Activated CD4-positive, alpha-beta memory T cell treated with anti-CD3 and anti-CD28 coated beads for 36 hours (primary cell): ENCODE measurements around the gene TUBGCP3. TPM values are rescaled to one million over a fixed set of nuclear protein-coding genes. Genes with fewer than 3 reads are reported as not detected.
A peak's percentile ranks its signal among the peaks of the same experiment; 100 is the strongest.
"Not testable (repeated sequence)": the region's sequence is repeated elsewhere in the genome, so short reads cannot be mapped to it uniquely, and the experiment has no call there.

ENCODE experiments used
- CTCF ChIA-PET: fragments of 350-600 bp; sonication (Branson Sonifier 250); formaldehyde crosslinking; loops from one replicate; lab custom pipeline; 2021; ENCODE audit warnings: antibody characterized with exemption, inconsistent platforms; lab: Charles Lee
- POLR2A ChIA-PET: fragments of 350-600 bp; sonication (Branson Sonifier 250); formaldehyde crosslinking; loops from one replicate; lab custom pipeline; 2021; ENCODE audit warnings: antibody characterized with exemption; lab: Charles Lee
- DNase-seq: peaks from one replicate; pipeline ENCODE4 v3.0.0-alpha.2; 2020
- H3K27ac Mint-ChIP-seq: one replicate; pipeline ENCODE4 v1.8.0; 2021; ENCODE audit warnings: mixed read lengths
- H3K27me3 Mint-ChIP-seq: one replicate; pipeline ENCODE4 v1.8.0; 2021; ENCODE audit warnings: mixed read lengths
- H3K36me3 Mint-ChIP-seq: one replicate; pipeline ENCODE4 v1.8.0; 2021; ENCODE audit warnings: mixed read lengths
- H3K4me1 Mint-ChIP-seq: one replicate; pipeline ENCODE4 v1.8.0; 2021; ENCODE audit warnings: low read depth, mixed read lengths
- H3K4me3 Mint-ChIP-seq: one replicate; pipeline ENCODE4 v1.8.0; 2021; ENCODE audit warnings: mild to moderate bottlenecking, mixed read lengths
- H3K9me3 Mint-ChIP-seq: one replicate; pipeline ENCODE4 v1.8.0; 2021; ENCODE audit warnings: mixed read lengths
- intact Hi-C: fragments of 100-400 bp; cut with micrococcal nuclease; formaldehyde crosslinking; loops from one replicate; pipeline ENCODE4 v1.15.1; 2023
- total RNA-seq, 2 experiments: library from RNA; stranded (reverse); gene quantifications; one replicate each; pipeline ENCODE4 v1.2.3, GENCODE V29; 2021

Gene TUBGCP3
- total RNA-seq, result 10 to 100 TPM; 51.7 to 53.7 TPM

- Mint-ChIP-seq H3K27ac (peak within 1 kb of the TSS; percentile 91), H3K27me3 (no peaks in the 10 kb centered on the region), H3K36me3 (peaks cover 2% of the 10 kb centered on the region), H3K4me3 (peak within 1 kb of the TSS; percentile 92), H3K9me3 (no peaks in the 10 kb centered on the region), H3K4me1 (peaks cover 41% of the 10 kb centered on the region)
- CTCF ChIA-PET, result interaction anchor here (1.3 to 2.4 kb wide), 2 partner anchors 18 to 19 kb away, joined by 4 to 12 read pairs; no protein-coding TSS in a partner anchor
- peak; percentile 86 for DNase-seq
- POLR2A ChIA-PET, result interaction anchor here (1.1 to 1.8 kb wide), 2 partner anchors 17 to 101 kb away, joined by 6 to 7 read pairs; no protein-coding TSS in a partner anchor
- intact Hi-C loops, result loop anchor here (1.0 to 10.0 kb wide), 3 partner anchors 18 to 1883 kb away; partner anchors contain the start of genes ATP11A and CARS2
Observed at GRCh38 chr13:112587764-112588489, at the start of gene TUBGCP3. TSS of gene TUBGCP3 (minus strand) at chr13:112588153. CDS start at chr13:112587980, 173 bp downstream.

DNA sequence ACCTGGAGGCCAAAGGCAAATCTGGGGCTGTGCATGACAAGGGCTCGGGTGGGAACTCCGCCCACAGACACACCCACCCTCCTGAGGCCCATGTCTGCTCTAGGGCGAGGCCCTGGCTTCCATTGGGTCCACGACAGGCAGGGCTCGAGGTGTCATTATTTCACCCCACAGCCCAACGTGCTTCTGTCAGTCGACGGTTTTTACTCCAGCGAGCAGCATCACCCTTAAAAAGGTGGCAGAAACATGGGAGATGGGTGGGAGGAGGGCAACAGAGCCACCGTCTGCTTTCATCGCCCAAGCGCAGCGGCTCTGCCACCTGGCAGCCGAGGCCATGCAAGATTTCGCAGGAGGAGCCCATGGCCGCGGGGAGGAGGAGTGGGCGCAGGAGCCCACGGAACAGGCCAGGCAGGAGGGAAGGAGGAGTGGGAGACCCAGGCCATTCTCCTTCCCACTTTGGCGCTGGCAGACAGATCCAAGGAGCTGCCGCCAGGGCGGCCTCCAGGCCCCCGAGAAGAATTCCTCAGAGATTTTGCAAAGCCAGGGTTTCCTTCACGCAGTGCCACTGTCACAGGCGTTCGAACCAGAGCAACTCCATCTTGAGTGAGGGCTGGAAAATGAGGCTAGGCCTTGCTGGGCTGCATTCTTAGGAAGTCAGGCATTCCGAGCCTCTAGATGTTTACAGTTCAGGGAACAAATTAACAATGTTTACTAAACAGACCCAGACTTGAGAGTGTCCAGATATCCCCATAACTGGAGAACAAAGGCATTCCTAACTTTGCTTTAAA, 49.3 kb upstream of the TUBGCP3 start:
- POLR2A ChIA-PET, result no interaction called here
- H3K27me3 Mint-ChIP-seq, result peaks cover 25% of the 10 kb centered on the region
- no peak overlapping the region for H3K27ac Mint-ChIP-seq
- no peak for DNase-seq
- H3K4me1 Mint-ChIP-seq, result peaks cover 5% of the 10 kb centered on the region
- H3K36me3 Mint-ChIP-seq, result no peaks in the 10 kb centered on the region
- intact Hi-C loops, result no loop called here
- H3K4me3 Mint-ChIP-seq, result no peak overlapping the region
- CTCF ChIA-PET, result no interaction called here
- H3K9me3 Mint-ChIP-seq, result no peaks in the 10 kb centered on the region

DNA sequence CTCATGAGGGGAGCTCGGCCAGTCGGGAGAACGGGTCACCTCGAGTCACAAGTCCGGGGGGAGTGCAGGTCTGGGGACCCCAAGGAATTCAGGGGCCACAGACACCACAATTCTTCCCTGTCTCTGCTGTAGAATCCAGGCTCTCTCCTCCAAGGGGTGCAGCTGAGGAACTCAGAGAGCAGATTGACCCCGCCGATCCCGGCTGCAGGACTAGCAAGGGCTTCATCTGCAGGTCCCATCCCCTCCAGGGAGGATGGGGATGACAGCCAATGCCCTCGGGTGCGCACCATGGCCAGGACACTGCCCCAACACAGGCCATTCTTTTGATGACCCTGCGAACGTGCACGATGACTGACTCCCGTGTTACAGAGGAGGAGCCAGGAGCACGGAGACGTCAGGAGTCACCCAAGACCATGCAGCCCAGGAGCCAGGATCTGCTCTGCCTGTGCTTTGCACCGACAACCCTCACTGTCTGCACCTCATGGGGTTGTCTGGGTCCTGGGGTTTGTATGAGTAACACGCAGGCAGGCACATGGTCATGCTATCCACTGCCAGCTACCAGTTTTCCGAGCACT, 48.5 kb upstream of the TUBGCP3 start:
- Mint-ChIP-seq H3K9me3 (no peaks in the 10 kb centered on the region), H3K27me3 (peaks cover 25% of the 10 kb centered on the region), H3K4me3 (no peak overlapping the region), H3K36me3 (no peaks in the 10 kb centered on the region), H3K27ac (no peak overlapping the region), H3K4me1 (peaks cover 5% of the 10 kb centered on the region)
- POLR2A ChIA-PET, result no interaction called here
- no peak for DNase-seq
- CTCF ChIA-PET, result no interaction called here
- intact Hi-C loops, result no loop called here

- no peak overlapping the region for H3K4me3 Mint-ChIP-seq
- H3K9me3 Mint-ChIP-seq, result no peaks in the 10 kb centered on the region
- ChIA-PET CTCF (no interaction called here), POLR2A (no interaction called here)
- H3K36me3 Mint-ChIP-seq, result no peaks in the 10 kb centered on the region
- intact Hi-C loops, result no loop called here
- H3K27ac Mint-ChIP-seq, result no peak overlapping the region
- no peak for DNase-seq
- H3K4me1 Mint-ChIP-seq, result no peaks in the 10 kb centered on the region
- peaks cover 23% of the 10 kb centered on the region for H3K27me3 Mint-ChIP-seq
Observed at GRCh38 chr13:112635323-112635722, 47.4 kb upstream of the TUBGCP3 start.

DNA sequence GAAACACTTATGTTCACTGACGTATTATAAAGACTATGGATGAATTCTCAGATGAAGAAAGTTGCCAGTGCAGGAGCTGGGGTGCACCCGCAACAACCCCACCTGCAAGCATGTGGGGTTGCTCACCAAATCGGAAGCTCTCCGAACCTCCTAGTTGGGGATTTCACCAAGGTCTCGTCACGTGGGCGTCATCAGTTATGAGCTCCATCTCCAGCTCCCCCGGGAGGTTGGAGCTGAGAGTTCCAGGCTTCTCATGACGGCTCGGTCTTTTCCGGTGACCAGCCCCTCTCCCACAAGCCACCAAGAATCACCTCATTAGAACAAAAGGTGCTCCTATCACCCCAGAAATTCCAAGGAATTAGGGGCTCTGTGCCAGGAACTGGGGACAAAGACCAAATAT, 46.1 kb upstream of the TUBGCP3 start:
- Mint-ChIP-seq H3K27ac (no peak overlapping the region), H3K4me3 (no peak overlapping the region), H3K9me3 (no peaks in the 10 kb centered on the region), H3K4me1 (no peaks in the 10 kb centered on the region), H3K27me3 (peaks cover 12% of the 10 kb centered on the region), H3K36me3 (no peaks in the 10 kb centered on the region)
- ChIA-PET CTCF (no interaction called here), POLR2A (no interaction called here)
- intact Hi-C loops, result no loop called here
- no peak for DNase-seq

DNA sequence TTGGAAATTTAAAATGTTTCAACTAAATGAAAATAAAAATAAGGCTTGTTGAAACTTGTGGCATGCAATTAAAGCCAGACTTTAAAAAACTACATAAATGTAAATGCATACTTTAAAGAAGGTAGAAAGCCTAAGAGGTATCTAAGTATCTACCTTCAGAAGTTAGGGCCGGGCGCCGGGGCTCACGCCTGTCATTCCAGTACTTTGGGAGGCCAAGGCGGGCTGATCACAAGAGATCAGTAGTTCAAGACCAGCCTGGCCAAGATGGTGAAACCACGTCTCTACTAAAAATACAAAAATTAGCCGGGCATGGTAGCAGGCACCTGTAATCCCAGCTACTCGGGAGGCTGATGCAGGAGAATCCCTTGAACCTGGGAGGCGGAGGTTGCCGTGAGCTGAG, 42.3 kb upstream of the TUBGCP3 start:
- H3K4me1 Mint-ChIP-seq, H3K27me3 Mint-ChIP-seq, intact Hi-C loops, CTCF ChIA-PET, H3K36me3 Mint-ChIP-seq, POLR2A ChIA-PET, H3K9me3 Mint-ChIP-seq, DNase-seq, H3K27ac Mint-ChIP-seq, H3K4me3 Mint-ChIP-seq: not testable (repeated sequence)

GRCh38 chr13:112629161-112629560, 41.2 kb upstream of the TUBGCP3 start:
- Mint-ChIP-seq H3K4me1 (no peaks in the 10 kb centered on the region), H3K9me3 (no peaks in the 10 kb centered on the region), H3K36me3 (no peaks in the 10 kb centered on the region), H3K27me3 (peaks cover 4% of the 10 kb centered on the region), H3K27ac (no peak overlapping the region), H3K4me3 (no peak overlapping the region)
- ChIA-PET POLR2A (no interaction called here), CTCF (interaction anchor here (1.3 kb wide), 1 partner anchor 12 kb away, joined by 3 read pairs; no protein-coding TSS in a partner anchor)
- DNase-seq, result no peak
- intact Hi-C loops, result no loop called here

GRCh38 chr13:112627613-112628012, 39.7 kb upstream of the TUBGCP3 start:
- DNase-seq, CTCF ChIA-PET, intact Hi-C loops: not testable (repeated sequence)

GRCh38 chr13:112627161-112627560, 39.2 kb upstream of the TUBGCP3 start:
- intact Hi-C loops, result no loop called here
- POLR2A ChIA-PET, result no interaction called here
- Mint-ChIP-seq H3K4me3 (no peak overlapping the region), H3K4me1 (no peaks in the 10 kb centered on the region), H3K9me3 (no peaks in the 10 kb centered on the region), H3K27me3 (peaks cover 6% of the 10 kb centered on the region), H3K36me3 (no peaks in the 10 kb centered on the region), H3K27ac (no peak overlapping the region)
- CTCF ChIA-PET, result no interaction called here
- no peak for DNase-seq

More at GRCh38 chr13:112627613-112628012, 39.7 kb upstream of the TUBGCP3 start:
- H3K4me3 Mint-ChIP-seq, H3K36me3 Mint-ChIP-seq, H3K27ac Mint-ChIP-seq, H3K9me3 Mint-ChIP-seq, POLR2A ChIA-PET, H3K4me1 Mint-ChIP-seq, H3K27me3 Mint-ChIP-seq: not testable (repeated sequence)

DNA sequence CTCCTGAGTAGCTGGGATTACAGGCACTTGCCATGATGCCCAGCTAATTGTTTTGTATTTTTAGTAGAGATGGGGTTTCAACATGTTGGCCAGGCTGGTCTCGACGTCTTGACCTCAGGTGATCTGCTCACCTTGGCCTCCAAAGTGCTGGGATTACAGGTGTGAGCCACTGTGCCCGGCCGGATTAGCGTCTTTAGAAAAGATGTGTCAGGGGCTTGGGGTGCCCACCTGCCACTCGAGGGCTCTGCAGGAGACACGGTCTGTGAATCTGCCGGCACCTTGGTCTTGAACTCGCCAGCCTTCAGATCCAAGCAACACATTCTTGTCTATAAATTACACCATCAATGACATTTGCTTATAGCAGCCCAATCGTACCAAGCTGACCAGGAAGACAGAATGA, 38.8 kb upstream of the TUBGCP3 start:
- ChIA-PET POLR2A (no interaction called here), CTCF (no interaction called here)
- Mint-ChIP-seq H3K36me3 (no peaks in the 10 kb centered on the region), H3K27me3 (peaks cover 6% of the 10 kb centered on the region), H3K4me1 (no peaks in the 10 kb centered on the region), H3K9me3 (no peaks in the 10 kb centered on the region), H3K27ac (no peak overlapping the region), H3K4me3 (no peak overlapping the region)
- no peak for DNase-seq
- intact Hi-C loops, result no loop called here

- no peaks in the 10 kb centered on the region for H3K36me3 Mint-ChIP-seq
- no peak for DNase-seq
- H3K9me3 Mint-ChIP-seq, result no peaks in the 10 kb centered on the region
- H3K27ac Mint-ChIP-seq, result no peak overlapping the region
- H3K27me3 Mint-ChIP-seq, result peaks cover 6% of the 10 kb centered on the region
- CTCF ChIA-PET, result no interaction called here
- POLR2A ChIA-PET, result no interaction called here
- H3K4me3 Mint-ChIP-seq, result no peak overlapping the region
- intact Hi-C loops, result no loop called here
- H3K4me1 Mint-ChIP-seq, result no peaks in the 10 kb centered on the region
Observed at GRCh38 chr13:112626124-112626523, 38.2 kb upstream of the TUBGCP3 start.

DNA sequence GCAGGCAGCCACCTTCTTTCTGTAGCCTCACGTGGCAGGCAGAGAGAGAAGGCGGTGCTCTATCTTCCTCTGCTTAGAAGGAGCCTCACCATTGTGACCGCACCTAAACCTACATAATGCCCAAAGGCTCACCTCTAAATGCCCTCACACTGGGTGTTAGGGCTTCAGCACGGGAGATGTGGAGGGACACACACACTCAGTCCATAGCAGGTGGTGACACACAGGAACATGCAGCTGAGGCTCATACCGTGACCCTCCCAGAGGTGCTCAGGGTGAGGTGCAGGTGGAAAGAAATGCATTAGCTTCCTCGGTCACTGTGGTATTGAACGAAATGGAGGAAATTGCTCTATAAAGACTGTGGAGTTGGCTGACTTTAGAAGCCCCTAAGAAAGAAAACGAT, 37.7 kb upstream of the TUBGCP3 start:
- Mint-ChIP-seq H3K4me3 (no peak overlapping the region), H3K27ac (no peak overlapping the region), H3K27me3 (peaks cover 4% of the 10 kb centered on the region), H3K36me3 (no peaks in the 10 kb centered on the region), H3K4me1 (no peaks in the 10 kb centered on the region), H3K9me3 (no peaks in the 10 kb centered on the region)
- CTCF ChIA-PET, result no interaction called here
- no peak for DNase-seq
- intact Hi-C loops, result no loop called here
- POLR2A ChIA-PET, result no interaction called here
